Lower leg skin (tissue), 3 donors: ENCODE measurements around the gene NOX3.
"Not testable (repeated sequence)": the region's sequence is repeated elsewhere in the genome, so short reads cannot be mapped to it uniquely, and the experiment has no call there.

Experiments
- POLR2A ChIP-seq, 2 donors: fragments of 450-650 bp; IDR thresholded peaks; one replicate each; pipeline ENCODE4 v1.6.1; 2016 to 2017; ENCODE audit warnings: antibody characterized with exemption in 2 of 2, mild to moderate bottlenecking in 1 of 2, moderate library complexity in 1 of 2
- TF ChIP-seq, protein P1 (sequence below), 3 donors: fragments of 450-650 bp; IDR thresholded peaks; one replicate each; pipeline ENCODE4 v1.5.1; 2016; ENCODE audit warnings: antibody characterized with exemption in 3 of 3, mild to moderate bottlenecking in 3 of 3, moderate library complexity in 2 of 3

DNA sequence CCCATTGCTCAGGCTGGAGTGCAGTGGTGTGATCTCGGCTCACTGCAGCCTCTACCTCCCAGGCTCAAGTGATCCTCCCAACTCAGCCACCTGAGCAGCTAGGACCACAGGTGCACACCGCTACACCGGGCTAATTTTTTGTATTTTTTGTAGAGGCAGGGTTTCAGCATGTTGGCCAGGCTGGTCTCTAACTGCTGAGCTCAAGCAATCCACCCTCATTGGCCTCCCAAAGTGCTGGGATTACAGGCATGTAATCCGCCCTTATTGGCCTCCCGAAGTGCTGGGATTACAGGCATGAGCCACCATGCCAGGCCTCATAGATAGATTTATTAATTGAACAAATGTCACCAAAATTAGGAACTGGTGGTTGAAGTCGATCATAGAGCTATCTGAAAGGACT lies 32.6 kb upstream of the NOX3 start:
- TF ChIP-seq POLR2A (IDR thresholded peaks at IDR 0.05), result not testable (repeated sequence)
- TF ChIP-seq, protein P1, sequence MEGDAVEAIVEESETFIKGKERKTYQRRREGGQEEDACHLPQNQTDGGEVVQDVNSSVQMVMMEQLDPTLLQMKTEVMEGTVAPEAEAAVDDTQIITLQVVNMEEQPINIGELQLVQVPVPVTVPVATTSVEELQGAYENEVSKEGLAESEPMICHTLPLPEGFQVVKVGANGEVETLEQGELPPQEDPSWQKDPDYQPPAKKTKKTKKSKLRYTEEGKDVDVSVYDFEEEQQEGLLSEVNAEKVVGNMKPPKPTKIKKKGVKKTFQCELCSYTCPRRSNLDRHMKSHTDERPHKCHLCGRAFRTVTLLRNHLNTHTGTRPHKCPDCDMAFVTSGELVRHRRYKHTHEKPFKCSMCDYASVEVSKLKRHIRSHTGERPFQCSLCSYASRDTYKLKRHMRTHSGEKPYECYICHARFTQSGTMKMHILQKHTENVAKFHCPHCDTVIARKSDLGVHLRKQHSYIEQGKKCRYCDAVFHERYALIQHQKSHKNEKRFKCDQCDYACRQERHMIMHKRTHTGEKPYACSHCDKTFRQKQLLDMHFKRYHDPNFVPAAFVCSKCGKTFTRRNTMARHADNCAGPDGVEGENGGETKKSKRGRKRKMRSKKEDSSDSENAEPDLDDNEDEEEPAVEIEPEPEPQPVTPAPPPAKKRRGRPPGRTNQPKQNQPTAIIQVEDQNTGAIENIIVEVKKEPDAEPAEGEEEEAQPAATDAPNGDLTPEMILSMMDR (IDR thresholded peaks at IDR 0.05), result not testable (repeated sequence)
